HG02798 (cell line): ENCODE data around the gene CST1.
"Not testable (repeated sequence)": the region's sequence is repeated elsewhere in the genome, so short reads cannot be mapped to it uniquely, and the experiment has no call there.

Source experiments
- ATAC-seq: cut with Tn5 transposase; IDR thresholded peaks from one replicate; pipeline ENCODE4 v1.9.1; 2021; ENCODE audit warnings: mild to moderate bottlenecking; ENCODE audit not compliant: unreplicated experiment, poor library complexity

The CST1 gene, protein sequence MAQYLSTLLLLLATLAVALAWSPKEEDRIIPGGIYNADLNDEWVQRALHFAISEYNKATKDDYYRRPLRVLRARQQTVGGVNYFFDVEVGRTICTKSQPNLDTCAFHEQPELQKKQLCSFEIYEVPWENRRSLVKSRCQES

GRCh38 chr20:23750786-23751185 is at the start of gene CST1:
CST1 (minus strand) TSS chr20:23750935; CDS start chr20:23750866, 69 bp downstream.
- ATAC-seq: not testable (repeated sequence)

DNA sequence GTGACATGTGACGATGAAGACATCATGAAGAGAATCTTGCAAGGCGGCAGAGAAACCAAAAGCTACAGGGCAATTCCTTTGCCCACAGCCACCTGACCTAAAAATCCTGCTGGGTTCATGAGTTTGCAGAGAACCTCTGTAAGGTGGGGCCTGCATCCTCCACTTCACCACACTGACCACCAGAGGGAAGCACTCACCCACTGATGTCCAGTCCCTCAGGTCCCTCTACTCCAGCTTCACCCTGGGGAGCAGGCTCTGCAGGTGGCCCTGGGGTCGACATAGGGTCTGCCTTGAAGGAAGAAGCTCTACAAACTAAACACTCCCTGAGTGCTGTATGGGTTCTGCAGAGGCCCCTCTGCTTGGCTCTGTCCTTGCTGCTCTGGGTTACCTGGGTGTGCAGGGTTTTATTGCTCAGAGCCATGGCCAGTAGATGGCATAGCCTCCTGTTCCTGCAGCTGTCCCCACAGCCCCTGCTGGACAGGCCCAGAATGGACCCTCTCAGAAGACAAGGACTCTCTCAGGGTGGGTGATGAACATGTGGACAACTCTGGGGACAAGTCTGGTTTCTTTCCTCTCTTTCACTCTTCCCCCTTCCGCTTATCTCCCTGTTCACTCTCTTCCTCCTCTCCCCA is 48.6 kb upstream of the CST1 start:
- peak; percentile 85 for ATAC-seq

DNA sequence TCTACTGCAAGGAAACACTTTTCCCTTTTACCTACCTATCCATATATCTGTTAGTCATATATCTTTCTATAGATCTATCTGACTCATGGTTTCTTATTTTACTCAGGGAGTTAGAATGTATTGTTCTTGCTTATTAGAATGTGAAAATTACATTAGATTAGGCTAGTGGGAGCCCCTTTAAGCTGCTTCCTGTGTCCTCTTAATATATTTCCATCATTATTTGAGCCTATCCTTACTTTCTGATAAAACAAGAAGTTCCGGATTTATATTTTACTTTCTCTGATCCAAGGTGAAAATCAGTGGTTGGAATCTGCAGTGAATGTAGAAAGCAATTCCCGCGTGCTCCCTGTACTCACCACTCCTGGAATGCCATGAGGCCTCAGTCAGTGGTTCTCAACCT is 44.8 kb upstream of the CST1 start:
- no peak for ATAC-seq

DNA sequence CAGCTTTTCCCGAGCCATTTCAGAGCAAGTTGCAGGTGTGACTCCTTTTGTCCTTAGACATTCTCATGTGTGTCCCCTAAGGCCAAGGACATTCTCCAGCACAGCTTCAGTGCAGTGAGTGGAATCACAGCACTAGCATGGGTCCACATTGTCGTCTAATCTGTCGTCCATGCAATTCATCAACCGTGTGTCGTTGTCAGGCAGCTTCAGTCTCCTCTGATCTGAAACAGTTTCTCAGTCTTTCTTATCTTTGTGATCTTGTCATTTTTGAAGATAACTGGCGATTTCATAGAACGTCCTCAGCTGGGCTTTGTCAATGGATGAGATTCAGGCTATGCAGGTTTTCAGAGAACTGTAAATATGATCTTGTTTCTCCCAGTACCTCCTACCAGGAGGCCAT is 44.1 kb upstream of the CST1 start:
- no peak for ATAC-seq

GRCh38 chr20:23794065-23794464 is 43.3 kb upstream of the CST1 start:
- no peak for ATAC-seq

GRCh38 chr20:23783447-23783846 is 32.7 kb upstream of the CST1 start:
- ATAC-seq: no peak

GRCh38 chr20:23782366-23782983 is 31.7 kb upstream of the CST1 start:
- no peak for ATAC-seq

DNA sequence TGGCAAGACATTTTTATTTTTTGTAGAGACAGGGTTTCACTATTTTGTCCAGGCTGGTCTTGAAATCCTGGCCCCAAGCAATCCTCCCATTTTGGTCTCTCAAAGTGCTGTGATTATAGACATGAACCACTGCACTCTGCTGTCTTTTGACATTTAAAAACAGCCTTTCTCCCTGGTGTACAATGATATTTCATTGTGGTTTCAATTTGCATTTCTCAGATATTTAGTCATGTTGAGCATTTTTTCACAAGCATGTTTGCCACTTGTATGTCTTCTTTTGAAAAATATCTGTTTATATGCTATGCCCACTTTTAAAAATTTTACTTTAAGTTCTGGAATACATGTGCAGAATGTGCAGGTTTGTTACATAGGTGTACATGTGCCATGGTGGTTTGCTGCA is 27.9 kb upstream of the CST1 start:
- not testable (repeated sequence) for ATAC-seq

- not testable (repeated sequence) for ATAC-seq
Observed at GRCh38 chr20:23777380-23777779, 26.6 kb upstream of the CST1 start.

GRCh38 chr20:23776067-23776771 is 25.5 kb upstream of the CST1 start:
- ATAC-seq: no peak

GRCh38 chr20:23774081-23774480 is 23.3 kb upstream of the CST1 start:
- ATAC-seq: no peak

GRCh38 chr20:23773579-23773978 is 22.8 kb upstream of the CST1 start:
- no peak for ATAC-seq

GRCh38 chr20:23773127-23773526 is 22.4 kb upstream of the CST1 start:
- ATAC-seq: no peak

DNA sequence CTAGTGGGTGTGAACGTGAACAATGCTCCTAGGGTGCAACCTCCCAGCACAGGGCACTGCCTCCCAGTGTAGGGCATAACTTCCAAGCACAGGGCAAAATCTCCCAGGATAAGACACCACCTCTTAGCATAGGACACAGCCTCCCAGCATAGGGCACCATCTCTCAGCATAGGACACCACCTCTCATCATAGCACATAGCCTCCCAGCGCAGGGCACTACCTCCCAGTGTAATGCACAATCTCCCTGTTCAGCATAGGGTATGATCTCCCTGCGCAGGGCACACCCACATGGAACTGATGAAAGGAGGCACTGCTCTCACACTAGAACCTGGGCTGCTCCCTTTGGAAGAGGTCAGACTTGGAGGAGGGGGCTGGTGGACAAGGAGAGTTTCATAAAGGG is 21.3 kb upstream of the CST1 start:
- no peak for ATAC-seq

GRCh38 chr20:23770384-23770783 is 19.6 kb upstream of the CST1 start:
- ATAC-seq: no peak

GRCh38 chr20:23768520-23768919 is 17.8 kb upstream of the CST1 start:
- ATAC-seq: not testable (repeated sequence)

GRCh38 chr20:23766531-23766930 is 15.8 kb upstream of the CST1 start:
- no peak for ATAC-seq

- ATAC-seq: no peak
Observed at GRCh38 chr20:23765578-23765977, 14.8 kb upstream of the CST1 start.

GRCh38 chr20:23764630-23765029 is 13.9 kb upstream of the CST1 start:
- ATAC-seq: not testable (repeated sequence)

DNA sequence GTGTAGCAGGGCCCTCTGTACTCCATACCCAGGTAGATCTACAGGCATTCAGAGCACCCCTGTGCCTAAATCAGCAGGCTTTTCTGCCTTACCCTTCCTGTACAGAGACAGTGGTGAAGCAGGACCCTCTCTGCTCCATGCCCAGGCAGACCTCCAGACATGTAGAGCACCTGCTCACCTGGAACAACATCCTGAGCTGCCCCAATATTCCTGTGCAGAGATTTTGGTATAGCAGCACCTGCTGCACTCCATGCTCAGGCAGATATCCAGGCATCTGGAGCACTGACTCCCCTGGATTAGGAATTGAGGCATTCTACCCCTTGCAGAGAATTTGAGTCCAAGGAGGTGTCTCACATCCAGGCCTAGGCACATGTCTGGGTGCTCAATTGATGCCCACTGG is 12.6 kb upstream of the CST1 start:
- ATAC-seq: no peak

- no peak for ATAC-seq
Observed at GRCh38 chr20:23759306-23759940, 8.7 kb upstream of the CST1 start.
